ENCODE results near the gene ACOXL. TPM values are rescaled to one million over a fixed set of nuclear protein-coding genes. Genes with fewer than 3 reads are reported as not detected.

The ACOXL gene
- total and polyA plus RNA-seq, 5 donors from 2014 or later, result 0.17 TPM; not detected in 4

- Mint-ChIP-seq H3K4me3 (no peak overlapping the region), H3K27ac (peak overlapping the region in 1 of 3 donors; percentile 44)
Observed at GRCh38 chr2:111102216-111102615, 369.8 kb downstream of the ACOXL start.

GRCh38 chr2:111105926-111106325 is 373.6 kb downstream of the ACOXL start:
- no peak for ATAC-seq (ENCODE audit: low read depth in 2 of 2)
- H3K4me3 Mint-ChIP-seq, result no peak overlapping the region
- H3K4me1 Mint-ChIP-seq, result peaks cover 0 to 5% (median under 1%) of the 10 kb centered on the region in 4 donors
- no peaks in the 10 kb centered on the region for H3K4me1 ChIP-seq (ENCODE audit: control insufficient read depth, insufficient read depth, low read length, poor library complexity, severe bottlenecking)
- H3K27ac Mint-ChIP-seq, result no peak overlapping the region
- H3K36me3 ChIP-seq (ENCODE audit: control insufficient read depth, insufficient read depth, low read length), result no peaks in the 10 kb centered on the region
- H3K9me3 ChIP-seq (ENCODE audit: control insufficient read depth in 2 of 2, low read length in 2 of 2), result no peaks in the 10 kb centered on the region
- no peak overlapping the region for H3K27ac ChIP-seq (ENCODE audit: insufficient read depth, low read length, poor library complexity, severe bottlenecking)
- H3K9me3 Mint-ChIP-seq, result peaks cover 0 to 4% (median 0%) of the 10 kb centered on the region in 7 donors
- H3K27me3 ChIP-seq (ENCODE audit: control insufficient read depth, insufficient read depth, low read length), result peaks cover 22% of the 10 kb centered on the region
- DNase-seq, result no peak
- no peaks in the 10 kb centered on the region for H3K36me3 Mint-ChIP-seq
- H3K27me3 Mint-ChIP-seq, result peaks cover 68% of the 10 kb centered on the region
- no peak overlapping the region for H3K4me3 ChIP-seq (ENCODE audit: low read depth, low read length)

More at GRCh38 chr2:111102216-111102615, 369.8 kb downstream of the ACOXL start:
- Histone ChIP-seq H3K9me3 (ENCODE audit: control insufficient read depth in 2 of 2, low read length in 2 of 2) (no peaks in the 10 kb centered on the region), H3K4me3 (ENCODE audit: low read depth, low read length) (no peak overlapping the region), H3K36me3 (ENCODE audit: control insufficient read depth, insufficient read depth, low read length) (no peaks in the 10 kb centered on the region), H3K27ac (ENCODE audit: insufficient read depth, low read length, poor library complexity, severe bottlenecking) (no peak overlapping the region), H3K4me1 (ENCODE audit: control insufficient read depth, insufficient read depth, low read length, poor library complexity, severe bottlenecking) (no peaks in the 10 kb centered on the region), H3K27me3 (ENCODE audit: control insufficient read depth, insufficient read depth, low read length) (peaks cover 15% of the 10 kb centered on the region)
- no peaks in the 10 kb centered on the region for H3K9me3 Mint-ChIP-seq
- no peaks in the 10 kb centered on the region for H3K36me3 Mint-ChIP-seq
- H3K27me3 Mint-ChIP-seq, result peaks cover 58% of the 10 kb centered on the region
- DNase-seq (no peak), ATAC-seq (ENCODE audit: low read depth in 2 of 2) (no peak)
- peaks cover 0 to 7% (median 3%) of the 10 kb centered on the region in 4 donors for H3K4me1 Mint-ChIP-seq

GRCh38 chr2:111106706-111107105 is 374.3 kb downstream of the ACOXL start:
- no peaks in the 10 kb centered on the region for H3K36me3 ChIP-seq (ENCODE audit: control insufficient read depth, insufficient read depth, low read length)
- peaks cover 27% of the 10 kb centered on the region for H3K27me3 ChIP-seq (ENCODE audit: control insufficient read depth, insufficient read depth, low read length)
- ATAC-seq (ENCODE audit: low read depth in 2 of 2) (no peak), DNase-seq (no peak)
- H3K9me3 Mint-ChIP-seq, result peaks cover 0 to 4% (median 0%) of the 10 kb centered on the region in 7 donors
- H3K4me3 ChIP-seq (ENCODE audit: low read depth, low read length), result no peak overlapping the region
- no peaks in the 10 kb centered on the region for H3K9me3 ChIP-seq (ENCODE audit: control insufficient read depth in 2 of 2, low read length in 2 of 2)
- H3K4me3 Mint-ChIP-seq, result no peak overlapping the region
- no peaks in the 10 kb centered on the region for H3K4me1 ChIP-seq (ENCODE audit: control insufficient read depth, insufficient read depth, low read length, poor library complexity, severe bottlenecking)
- H3K36me3 Mint-ChIP-seq, result no peaks in the 10 kb centered on the region
- no peak overlapping the region for H3K27ac Mint-ChIP-seq
- peaks cover 0 to 4% (median 0%) of the 10 kb centered on the region in 4 donors for H3K4me1 Mint-ChIP-seq
- H3K27me3 Mint-ChIP-seq, result peaks cover 73% of the 10 kb centered on the region
- no peak overlapping the region for H3K27ac ChIP-seq (ENCODE audit: insufficient read depth, low read length, poor library complexity, severe bottlenecking)

- Histone ChIP-seq H3K27me3 (ENCODE audit: control insufficient read depth, insufficient read depth, low read length) (peaks cover 40% of the 10 kb centered on the region), H3K9me3 (ENCODE audit: control insufficient read depth in 2 of 2, low read length in 2 of 2) (no peaks in the 10 kb centered on the region), H3K4me1 (ENCODE audit: control insufficient read depth, insufficient read depth, low read length, poor library complexity, severe bottlenecking) (no peaks in the 10 kb centered on the region), H3K36me3 (ENCODE audit: control insufficient read depth, insufficient read depth, low read length) (no peaks in the 10 kb centered on the region), H3K4me3 (ENCODE audit: low read depth, low read length) (no peak overlapping the region), H3K27ac (ENCODE audit: insufficient read depth, low read length, poor library complexity, severe bottlenecking) (no peak overlapping the region)
- H3K4me1 Mint-ChIP-seq, result no peaks in the 10 kb centered on the region
- DNase-seq (no peak), ATAC-seq (ENCODE audit: low read depth in 2 of 2) (no peak)
- H3K36me3 Mint-ChIP-seq, result no peaks in the 10 kb centered on the region
- no peak overlapping the region for H3K27ac Mint-ChIP-seq
- peaks cover 0 to 4% (median 0%) of the 10 kb centered on the region in 7 donors for H3K9me3 Mint-ChIP-seq
- H3K4me3 Mint-ChIP-seq, result no peak overlapping the region
- peaks cover 73% of the 10 kb centered on the region for H3K27me3 Mint-ChIP-seq
Observed at GRCh38 chr2:111108745-111109271, 376.4 kb downstream of the ACOXL start.

- no peaks in the 10 kb centered on the region for H3K36me3 ChIP-seq (ENCODE audit: control insufficient read depth, insufficient read depth, low read length)
- H3K4me3 ChIP-seq (ENCODE audit: low read depth, low read length), result no peak overlapping the region
- peaks cover 0 to 4% (median under 1%) of the 10 kb centered on the region in 4 donors for H3K4me1 Mint-ChIP-seq
- peaks cover 0 to 4% (median 0%) of the 10 kb centered on the region in 7 donors for H3K9me3 Mint-ChIP-seq
- H3K9me3 ChIP-seq (ENCODE audit: control insufficient read depth in 2 of 2, low read length in 2 of 2), result no peaks in the 10 kb centered on the region
- H3K27me3 ChIP-seq (ENCODE audit: control insufficient read depth, insufficient read depth, low read length), result peaks cover 56% of the 10 kb centered on the region
- H3K27ac ChIP-seq (ENCODE audit: insufficient read depth, low read length, poor library complexity, severe bottlenecking), result no peak overlapping the region
- no peak overlapping the region for H3K4me3 Mint-ChIP-seq
- peaks cover 76% of the 10 kb centered on the region for H3K27me3 Mint-ChIP-seq
- ATAC-seq (ENCODE audit: low read depth in 2 of 2) (no peak), DNase-seq (no peak)
- H3K4me1 ChIP-seq (ENCODE audit: control insufficient read depth, insufficient read depth, low read length, poor library complexity, severe bottlenecking), result no peaks in the 10 kb centered on the region
- H3K36me3 Mint-ChIP-seq, result no peaks in the 10 kb centered on the region
- H3K27ac Mint-ChIP-seq, result no peak overlapping the region
Observed at GRCh38 chr2:111111101-111111755, 378.9 kb downstream of the ACOXL start.

- H3K36me3 Mint-ChIP-seq, result no peaks in the 10 kb centered on the region
- H3K9me3 Mint-ChIP-seq, result peaks cover 0 to 3% (median 0%) of the 10 kb centered on the region in 7 donors
- H3K4me1 ChIP-seq (ENCODE audit: control insufficient read depth, insufficient read depth, low read length, poor library complexity, severe bottlenecking), result peaks cover 22% of the 10 kb centered on the region
- DNase-seq, result no peak
- no peaks in the 10 kb centered on the region for H3K36me3 ChIP-seq (ENCODE audit: control insufficient read depth, insufficient read depth, low read length)
- no peak for ATAC-seq (ENCODE audit: low read depth in 2 of 2)
- peaks cover 8 to 25% (median 15%) of the 10 kb centered on the region in 4 donors for H3K4me1 Mint-ChIP-seq
- H3K27ac Mint-ChIP-seq, result no peak overlapping the region
- H3K4me3 Mint-ChIP-seq, result no peak overlapping the region
- peaks cover 55% of the 10 kb centered on the region for H3K27me3 ChIP-seq (ENCODE audit: control insufficient read depth, insufficient read depth, low read length)
- H3K27ac ChIP-seq (ENCODE audit: insufficient read depth, low read length, poor library complexity, severe bottlenecking), result no peak overlapping the region
- H3K27me3 Mint-ChIP-seq, result peaks cover 79% of the 10 kb centered on the region
- H3K9me3 ChIP-seq (ENCODE audit: control insufficient read depth in 2 of 2, low read length in 2 of 2), result no peaks in the 10 kb centered on the region
- H3K4me3 ChIP-seq (ENCODE audit: low read depth, low read length), result no peak overlapping the region
Observed at GRCh38 chr2:111113838-111114237, 381.5 kb downstream of the ACOXL start.

GRCh38 chr2:111116011-111116746 is 383.8 kb downstream of the ACOXL start:
- Mint-ChIP-seq H3K27ac (peak overlapping the region in 1 of 3 donors; percentile 61), H3K36me3 (no peaks in the 10 kb centered on the region), H3K4me3 (peak overlapping the region in 2 of 4 donors; percentile 52 to 93), H3K4me1 (peaks cover 8 to 37% (median 19%) of the 10 kb centered on the region in 4 donors), H3K27me3 (peaks cover 75% of the 10 kb centered on the region), H3K9me3 (peaks cover 0 to 2% (median 0%) of the 10 kb centered on the region in 7 donors)
- no peak overlapping the region for H3K4me3 ChIP-seq (ENCODE audit: low read depth, low read length)
- no peak overlapping the region for H3K27ac ChIP-seq (ENCODE audit: insufficient read depth, low read length, poor library complexity, severe bottlenecking)
- no peaks in the 10 kb centered on the region for H3K36me3 ChIP-seq (ENCODE audit: control insufficient read depth, insufficient read depth, low read length)
- H3K4me1 ChIP-seq (ENCODE audit: control insufficient read depth, insufficient read depth, low read length, poor library complexity, severe bottlenecking), result peaks cover 41% of the 10 kb centered on the region
- H3K27me3 ChIP-seq (ENCODE audit: control insufficient read depth, insufficient read depth, low read length), result peaks cover 49% of the 10 kb centered on the region
- no peaks in the 10 kb centered on the region for H3K9me3 ChIP-seq (ENCODE audit: control insufficient read depth in 2 of 2, low read length in 2 of 2)
- ATAC-seq (ENCODE audit: low read depth in 2 of 2) (no peak), DNase-seq (peak in 2 of 3 donors; percentile 8 to 26)
